Measurements from ENCODE around the gene AGXT.

AGXT gene

DNA sequence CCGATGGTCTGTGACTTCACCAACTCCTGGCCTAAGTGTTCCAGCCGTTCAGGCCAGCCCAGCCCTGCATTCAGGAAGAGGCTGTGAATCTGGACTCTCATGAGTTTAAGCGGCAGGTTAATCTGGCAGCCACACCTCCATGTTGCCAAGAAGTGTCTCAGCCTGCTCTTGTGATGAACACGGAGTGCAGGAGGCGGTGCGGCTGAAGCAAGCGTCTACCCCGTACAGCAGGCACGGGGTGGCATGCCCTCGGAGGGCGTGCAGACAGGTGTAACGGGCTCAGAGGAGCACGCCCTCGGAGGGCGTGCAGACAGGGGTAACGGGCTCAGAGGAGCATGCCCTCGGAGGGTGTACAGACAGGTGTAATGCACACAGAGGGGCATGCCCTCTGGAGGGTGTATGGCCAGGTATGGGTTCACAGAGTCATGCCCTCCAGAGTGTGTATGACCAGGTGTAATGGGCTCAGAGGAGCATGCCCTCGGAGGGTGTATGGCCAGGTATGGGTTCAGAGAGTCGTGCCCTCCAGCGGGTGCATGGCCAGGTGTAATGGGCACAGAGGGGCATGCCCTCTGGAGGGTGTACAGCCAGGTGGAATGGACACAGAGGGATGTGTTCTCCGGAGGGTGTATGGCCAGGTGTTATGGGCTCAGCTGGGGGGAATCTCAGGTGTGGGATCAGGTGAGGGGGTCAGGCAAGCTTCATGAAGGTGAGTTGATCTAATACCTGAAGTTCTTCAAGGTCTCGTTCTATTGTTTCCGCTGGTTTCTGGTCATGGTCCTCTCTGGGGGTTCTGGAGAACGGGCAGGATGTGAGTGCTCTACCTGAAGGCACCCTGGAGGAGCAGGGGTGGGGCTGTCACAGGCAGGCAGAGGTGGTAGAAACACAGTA is 60.1 kb downstream of the AGXT start:
- no peak for DNase-seq (ENCODE audit: low read depth in 1 of 2, low spot score in 1 of 2)
- TF ChIP-seq, protein P1, sequence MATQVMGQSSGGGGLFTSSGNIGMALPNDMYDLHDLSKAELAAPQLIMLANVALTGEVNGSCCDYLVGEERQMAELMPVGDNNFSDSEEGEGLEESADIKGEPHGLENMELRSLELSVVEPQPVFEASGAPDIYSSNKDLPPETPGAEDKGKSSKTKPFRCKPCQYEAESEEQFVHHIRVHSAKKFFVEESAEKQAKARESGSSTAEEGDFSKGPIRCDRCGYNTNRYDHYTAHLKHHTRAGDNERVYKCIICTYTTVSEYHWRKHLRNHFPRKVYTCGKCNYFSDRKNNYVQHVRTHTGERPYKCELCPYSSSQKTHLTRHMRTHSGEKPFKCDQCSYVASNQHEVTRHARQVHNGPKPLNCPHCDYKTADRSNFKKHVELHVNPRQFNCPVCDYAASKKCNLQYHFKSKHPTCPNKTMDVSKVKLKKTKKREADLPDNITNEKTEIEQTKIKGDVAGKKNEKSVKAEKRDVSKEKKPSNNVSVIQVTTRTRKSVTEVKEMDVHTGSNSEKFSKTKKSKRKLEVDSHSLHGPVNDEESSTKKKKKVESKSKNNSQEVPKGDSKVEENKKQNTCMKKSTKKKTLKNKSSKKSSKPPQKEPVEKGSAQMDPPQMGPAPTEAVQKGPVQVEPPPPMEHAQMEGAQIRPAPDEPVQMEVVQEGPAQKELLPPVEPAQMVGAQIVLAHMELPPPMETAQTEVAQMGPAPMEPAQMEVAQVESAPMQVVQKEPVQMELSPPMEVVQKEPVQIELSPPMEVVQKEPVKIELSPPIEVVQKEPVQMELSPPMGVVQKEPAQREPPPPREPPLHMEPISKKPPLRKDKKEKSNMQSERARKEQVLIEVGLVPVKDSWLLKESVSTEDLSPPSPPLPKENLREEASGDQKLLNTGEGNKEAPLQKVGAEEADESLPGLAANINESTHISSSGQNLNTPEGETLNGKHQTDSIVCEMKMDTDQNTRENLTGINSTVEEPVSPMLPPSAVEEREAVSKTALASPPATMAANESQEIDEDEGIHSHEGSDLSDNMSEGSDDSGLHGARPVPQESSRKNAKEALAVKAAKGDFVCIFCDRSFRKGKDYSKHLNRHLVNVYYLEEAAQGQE (IDR thresholded peaks at IDR 0.05; ENCODE audit: insufficient replicate concordance, low read depth) = no peak
- no peak for TF ChIP-seq SPI1 (IDR thresholded peaks at IDR 0.05; ENCODE audit: borderline replicate concordance, low read depth)
- no peak for TF ChIP-seq GABPA (IDR thresholded peaks at IDR 0.05; ENCODE audit: low read depth)
- TF ChIP-seq, protein P2, sequence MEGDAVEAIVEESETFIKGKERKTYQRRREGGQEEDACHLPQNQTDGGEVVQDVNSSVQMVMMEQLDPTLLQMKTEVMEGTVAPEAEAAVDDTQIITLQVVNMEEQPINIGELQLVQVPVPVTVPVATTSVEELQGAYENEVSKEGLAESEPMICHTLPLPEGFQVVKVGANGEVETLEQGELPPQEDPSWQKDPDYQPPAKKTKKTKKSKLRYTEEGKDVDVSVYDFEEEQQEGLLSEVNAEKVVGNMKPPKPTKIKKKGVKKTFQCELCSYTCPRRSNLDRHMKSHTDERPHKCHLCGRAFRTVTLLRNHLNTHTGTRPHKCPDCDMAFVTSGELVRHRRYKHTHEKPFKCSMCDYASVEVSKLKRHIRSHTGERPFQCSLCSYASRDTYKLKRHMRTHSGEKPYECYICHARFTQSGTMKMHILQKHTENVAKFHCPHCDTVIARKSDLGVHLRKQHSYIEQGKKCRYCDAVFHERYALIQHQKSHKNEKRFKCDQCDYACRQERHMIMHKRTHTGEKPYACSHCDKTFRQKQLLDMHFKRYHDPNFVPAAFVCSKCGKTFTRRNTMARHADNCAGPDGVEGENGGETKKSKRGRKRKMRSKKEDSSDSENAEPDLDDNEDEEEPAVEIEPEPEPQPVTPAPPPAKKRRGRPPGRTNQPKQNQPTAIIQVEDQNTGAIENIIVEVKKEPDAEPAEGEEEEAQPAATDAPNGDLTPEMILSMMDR (IDR thresholded peaks at IDR 0.05; ENCODE audit: insufficient read depth, low read length) = no peak
- TF ChIP-seq POLR2AphosphoS5 (IDR thresholded peaks at IDR 0.05; ENCODE audit: low read depth) = no peak
- Histone ChIP-seq H3K4me3 (replicated peaks; ENCODE audit: insufficient read depth, low read length) (no peak overlapping the region), H3K27me3 (ENCODE audit: insufficient read depth, poor library complexity, severe bottlenecking) (peaks cover 4% of the 10 kb centered on the region), H3K27ac (replicated peaks) (no peak overlapping the region)

DNA sequence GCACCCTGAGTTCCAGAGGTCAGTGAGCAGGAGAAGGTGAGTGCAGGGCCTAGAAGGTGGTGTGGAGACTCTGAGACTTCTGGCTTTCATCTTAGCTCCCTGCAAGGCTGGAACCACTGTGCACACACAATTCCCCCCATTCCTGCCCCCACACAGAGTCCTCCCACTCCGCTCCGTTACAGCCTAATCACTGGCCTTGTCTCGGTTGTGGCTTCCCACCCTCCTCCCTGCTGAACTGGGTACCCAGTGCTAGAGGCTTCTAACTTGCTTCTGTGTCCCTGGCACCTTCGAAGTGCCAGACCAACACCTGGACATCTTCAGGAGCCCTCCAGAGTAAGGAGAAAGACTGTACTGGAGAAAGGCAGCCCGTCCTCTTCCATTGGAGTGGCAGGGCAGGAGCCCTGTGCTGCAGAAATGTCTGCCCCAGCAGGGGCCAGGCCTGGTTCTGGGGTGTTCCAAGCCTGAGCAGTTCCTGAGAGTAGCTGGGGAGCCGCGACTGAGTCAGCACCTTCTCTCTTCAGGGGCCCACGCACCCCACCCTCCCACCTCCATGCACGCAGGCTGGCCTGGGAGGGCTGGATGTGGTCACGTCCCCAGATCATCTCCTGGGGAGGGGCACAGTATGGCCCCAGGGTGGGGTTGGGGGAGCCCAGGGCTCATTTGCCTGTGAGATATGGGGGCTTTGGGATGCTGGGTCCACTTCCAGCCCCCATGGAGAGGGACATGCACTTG is 60.9 kb downstream of the AGXT start:
- no peak overlapping the region for H3K27ac ChIP-seq (replicated peaks)
- H3K4me3 ChIP-seq (replicated peaks; ENCODE audit: insufficient read depth, low read length) = no peak overlapping the region
- peaks cover 4% of the 10 kb centered on the region for H3K27me3 ChIP-seq (ENCODE audit: insufficient read depth, poor library complexity, severe bottlenecking)
- TF ChIP-seq GABPA (IDR thresholded peaks at IDR 0.05; ENCODE audit: low read depth) = no peak
- TF ChIP-seq, protein P2 (IDR thresholded peaks at IDR 0.05; ENCODE audit: insufficient read depth, low read length) = no peak
- TF ChIP-seq SPI1 (IDR thresholded peaks at IDR 0.05; ENCODE audit: borderline replicate concordance, low read depth) = no peak
- TF ChIP-seq, protein P1 (IDR thresholded peaks at IDR 0.05; ENCODE audit: insufficient replicate concordance, low read depth) = no peak
- TF ChIP-seq POLR2AphosphoS5 (IDR thresholded peaks at IDR 0.05; ENCODE audit: low read depth) = no peak
- DNase-seq (ENCODE audit: low read depth in 1 of 2, low spot score in 1 of 2) = no peak
